Heart left ventricle (tissue), 16 donors: Measurements from ENCODE around the gene TTF2. TPM values are rescaled to one million over a fixed set of nuclear protein-coding genes. Genes with fewer than 3 reads are reported as not detected.

Experiments
- ATAC-seq, 4 donors: fragments of 200-7000 bp; cut with Tn5 transposase; one replicate each; pipeline ENCODE4 v1.9.1; 2020 to 2022; ENCODE audit warnings: moderate library complexity in 4 of 4, mild to moderate bottlenecking in 3 of 4, moderate number of reproducible peaks in 1 of 4
- DNase-seq, 5 donors: peaks; one replicate each; pipeline ENCODE4 v3.0.0-alpha.2; 2020
- H3K27ac ChIP-seq, 12 donors: fragments of 200-600 bp; sonication (generic) in 4 of 12; one replicate each; pipeline versions ENCODE4 v1.5.0 to v1.8.0; 2016 to 2022; ENCODE audit warnings: mild to moderate bottlenecking in 2 of 12
- H3K27me3 ChIP-seq, 9 donors: fragments of 200-600 bp; sonication (generic) in 2 of 9; one replicate each; pipeline versions ENCODE4 v1.5.1 to v1.8.0; 2016 to 2022; ENCODE audit warnings: mild to moderate bottlenecking in 3 of 9
- H3K36me3 ChIP-seq, 9 donors: fragments of 200-600 bp; sonication (generic) in 2 of 9; one replicate each; pipeline versions ENCODE4 v1.5.0 to v1.8.0; 2018 to 2022; ENCODE audit warnings: mild to moderate bottlenecking in 2 of 9
- H3K4me1 ChIP-seq, 12 donors: fragments of 200-600 bp; sonication (generic) in 4 of 12; one replicate each; pipeline versions ENCODE4 v1.5.0 to v1.8.0; 2016 to 2022; ENCODE audit warnings: mild to moderate bottlenecking in 3 of 12
- H3K4me3 ChIP-seq, 12 donors: fragments of 200-600 bp; sonication (generic) in 4 of 12; one replicate each; pipeline versions ENCODE4 v1.5.0 to v1.8.0; 2017 to 2022; ENCODE audit warnings: mild to moderate bottlenecking in 9 of 12, moderate library complexity in 4 of 12
- H3K9me3 ChIP-seq, 12 donors: fragments of 200-600 bp; sonication (generic) in 4 of 12; one replicate each; pipeline versions ENCODE4 v1.5.0 to v1.8.0; 2016 to 2022; ENCODE audit warnings: mild to moderate bottlenecking in 1 of 12
- CTCF ChIP-seq, 12 donors: fragments of 200-600 bp; sonication (generic) in 4 of 12; IDR thresholded peaks; one replicate each; pipeline versions ENCODE4 v1.5.0 to v1.8.0; 2018 to 2022; ENCODE audit warnings: antibody characterized with exemption in 12 of 12, mild to moderate bottlenecking in 5 of 12
- POLR2A ChIP-seq, 2 donors: fragments of 450-650 bp; IDR thresholded peaks; one replicate each; pipeline ENCODE4 v1.6.1; 2017; ENCODE audit warnings: antibody characterized with exemption in 2 of 2, mild to moderate bottlenecking in 2 of 2, moderate library complexity in 2 of 2
- WGBS, 4 donors: extraction: QIAGEN DNeasy Blood & Tissue Kit in 2 of 4; methylation state at CpG; one replicate each; pipeline versions ENCODE4 v1.1.5 to v1.1.7; 2013 to 2018; 5-methylcytosine and 5-hydroxymethylcytosine counted together
- intact Hi-C, 10 donors: fragments of 100-400 bp; cut with DNase I; formaldehyde crosslinking; loops; one replicate each; pipeline versions ENCODE4 v1.11.1 to v1.14.2; 2022
- polyA plus RNA-seq, 2 donors: library from polyadenylated mRNA; stranded (reverse); fragments of 200-250 nt; gene quantifications; one replicate each; pipeline ENCODE4 v1.2.3, GENCODE V29; 2013
- total RNA-seq, 9 donors: library from RNA; depleted of rRNA in 2 of 9; stranded (reverse); fragments of >200 nt in 2 of 9; fragmentation: NEBNext Ultra II Directional in 3 of 9; extraction: Animal tissue kit (Norgen Biotek cat#: 25700) in 3 of 9; gene quantifications; one replicate each; pipeline versions ENCODE4 v1.1.0 to v1.2.4, GENCODE V29; 2016 to 2023
- donor health status: ischemic (EF 13 %, LVEDD 7.1; RV severe dilation, severe dysfunction).
- donor health status: healthy with polysubstance abuse.
- donor health status: DM: no; HTN: yes; CAD: no.
- donor health status: DM: no; HTN: no; CAD: no.
- donor health status: ischemic (EF 25% LVEDD 6.9; RV normal size, moderate dysfunction).
- donor health status: ischemic (EF 25% LVEDD 5.7; RV mildly dilated, moderate dysfunction).
- donor health status: healthy.
- donor health status: DM: yes; HTN: yes; CAD: no.
- donor health status: ischemic (EF 35%, LVEDD 5.7; RV mildly dilated, moderate dysfunction).
- donor health status: nonischemic (EF 11% LVEDD 7.7; RV severe dilation, severe dysfunction).
- donor health status: DM: yes; HTN: yes; CAD: no.
- donor health status: PGD.
- donor health status: ischemic (EF 29% LVEDD 5.4; RV normal size, mild dysfunction).
- donor health status: nonischemic (EF 23%, LVEDD 6.1; RV moderate dilation, normal function).

Gene TTF2
- total and polyA plus RNA-seq, 11 donors, result 1.2 to 20.7 (median 7.7) TPM

GRCh38 chr1:117070124-117070523 is 10.0 kb downstream of the TTF2 start:
- intact Hi-C loops, result loop anchor here in 4 of 10 donors (5.0 to 10.0 kb wide), 5 partner anchors 47 to 685 kb away; partner anchors contain the start of gene TRIM45 (in 1 of the 4)

GRCh38 chr1:117076648-117077047 is 16.5 kb downstream of the TTF2 start:
- H3K36me3 ChIP-seq, result peaks cover 0 to 82% (median 62%) of the 10 kb centered on the region in 9 donors
- no peaks in the 10 kb centered on the region for H3K9me3 ChIP-seq
- no peak overlapping the region for H3K27ac ChIP-seq
- intact Hi-C loops, result loop anchor here in 3 of 10 donors (10.0 kb wide), 2 partner anchors 48 to 678 kb away; partner anchors contain the start of gene TRIM45 (in 1 of the 3)
- H3K4me3 ChIP-seq, result no peak overlapping the region
- ATAC-seq (no peak), DNase-seq (no peak)
- H3K4me1 ChIP-seq, result peaks cover 0 to 4% (median 0%) of the 10 kb centered on the region in 12 donors
- no peaks in the 10 kb centered on the region for H3K27me3 ChIP-seq
- 94 to 98% (median 96%) methylated on average over 5 of the region's 5 CpGs for WGBS, 4 donors
- TF ChIP-seq POLR2A (IDR thresholded peaks at IDR 0.05), result no peak
- TF ChIP-seq CTCF (IDR thresholded peaks at IDR 0.05), result no peak

More at GRCh38 chr1:117070124-117070523, 10.0 kb downstream of the TTF2 start:
- no peak overlapping the region for H3K4me3 ChIP-seq
- peaks cover 0 to 23% (median 7%) of the 10 kb centered on the region in 9 donors for H3K36me3 ChIP-seq
- WGBS, 4 donors, result 95 to 97% (median 96%) methylated on average over 2 of the region's 2 CpGs
- H3K27ac ChIP-seq, result no peak overlapping the region
- no peaks in the 10 kb centered on the region for H3K27me3 ChIP-seq
- TF ChIP-seq POLR2A (IDR thresholded peaks at IDR 0.05), result no peak
- H3K4me1 ChIP-seq, result no peaks in the 10 kb centered on the region
- DNase-seq (no peak), ATAC-seq (no peak)
- H3K9me3 ChIP-seq, result no peaks in the 10 kb centered on the region

GRCh38 chr1:117077267-117077666 is 17.1 kb downstream of the TTF2 start:
- DNase-seq, result no peak
- H3K4me3 ChIP-seq, result no peak overlapping the region
- intact Hi-C loops, result loop anchor here in 3 of 10 donors (10.0 kb wide), 2 partner anchors 48 to 678 kb away; partner anchors contain the start of gene TRIM45 (in 1 of the 3)
- TF ChIP-seq CTCF (IDR thresholded peaks at IDR 0.05) (no peak), POLR2A (IDR thresholded peaks at IDR 0.05) (no peak)
- peaks cover 0 to 4% (median 0%) of the 10 kb centered on the region in 12 donors for H3K4me1 ChIP-seq
- 59 to 82% (median 69%) methylated on average over 3 of the region's 3 CpGs for WGBS, 4 donors
- no peaks in the 10 kb centered on the region for H3K27me3 ChIP-seq
- H3K36me3 ChIP-seq, result peaks cover 0 to 88% (median 68%) of the 10 kb centered on the region in 9 donors
- peak in 2 of 4 donors; percentile 29 to 50 for ATAC-seq
- H3K9me3 ChIP-seq, result no peaks in the 10 kb centered on the region
- H3K27ac ChIP-seq, result no peak overlapping the region

GRCh38 chr1:117079737-117080136 is 19.6 kb downstream of the TTF2 start:
- Histone ChIP-seq H3K4me3 (no peak overlapping the region), H3K4me1 (peaks cover 0 to 4% (median 0%) of the 10 kb centered on the region in 12 donors), H3K27me3 (no peaks in the 10 kb centered on the region), H3K9me3 (no peaks in the 10 kb centered on the region), H3K27ac (no peak overlapping the region), H3K36me3 (peaks cover 0 to 96% (median 78%) of the 10 kb centered on the region in 9 donors)
- peak in 2 of 5 donors; percentile 33 to 35 for DNase-seq
- peak; percentile 59 to 72 (median 65) for ATAC-seq
- WGBS, 4 donors, result 46 to 62% (median 53%) methylated on average over 6 of the region's 6 CpGs
- intact Hi-C loops, result loop anchor here in 3 of 10 donors (10.0 kb wide), 2 partner anchors 45 to 675 kb away; partner anchors contain the start of gene TRIM45 (in 1 of the 3)
- TF ChIP-seq CTCF (IDR thresholded peaks at IDR 0.05) (no peak), POLR2A (IDR thresholded peaks at IDR 0.05) (no peak)
